ENCODE results near the gene LRBA.
A peak's percentile ranks its signal among the peaks of the same experiment; 100 is the strongest.
"Not testable (repeated sequence)": the region's sequence is repeated elsewhere in the genome, so short reads cannot be mapped to it uniquely, and the experiment has no call there.

LRBA gene

DNA sequence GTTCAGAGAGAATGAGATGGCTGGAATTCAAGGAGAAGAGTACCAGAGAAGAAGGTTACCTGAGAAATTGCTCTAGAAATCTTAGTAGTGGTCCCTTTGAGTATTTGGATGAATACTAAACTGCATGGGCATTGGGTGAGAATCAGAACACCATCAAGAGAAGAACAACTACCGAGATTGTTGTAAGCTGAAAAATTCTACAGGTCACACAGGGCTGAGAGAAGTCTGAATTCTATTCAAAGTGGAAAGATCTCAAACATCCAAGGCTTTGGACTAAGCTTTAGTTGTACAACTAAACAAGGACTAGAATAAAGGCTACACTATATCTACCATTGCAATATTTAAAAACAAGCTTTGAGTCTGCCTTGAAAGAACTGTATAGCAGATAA, 40.8 kb downstream of the LRBA start:
- ATAC-seq, result no peak

- no peak for ATAC-seq
These were observed 41.3 kb downstream of the LRBA start for GRCh38 chr4:150973626-150974251.

- ATAC-seq, result no peak
These were observed 42.5 kb downstream of the LRBA start for GRCh38 chr4:150972592-150972991.

GRCh38 chr4:150971901-150972300, 43.2 kb downstream of the LRBA start:
- no peak for ATAC-seq

GRCh38 chr4:150970685-150971151, 44.4 kb downstream of the LRBA start:
- peak; percentile 78 to 82 for ATAC-seq

DNA sequence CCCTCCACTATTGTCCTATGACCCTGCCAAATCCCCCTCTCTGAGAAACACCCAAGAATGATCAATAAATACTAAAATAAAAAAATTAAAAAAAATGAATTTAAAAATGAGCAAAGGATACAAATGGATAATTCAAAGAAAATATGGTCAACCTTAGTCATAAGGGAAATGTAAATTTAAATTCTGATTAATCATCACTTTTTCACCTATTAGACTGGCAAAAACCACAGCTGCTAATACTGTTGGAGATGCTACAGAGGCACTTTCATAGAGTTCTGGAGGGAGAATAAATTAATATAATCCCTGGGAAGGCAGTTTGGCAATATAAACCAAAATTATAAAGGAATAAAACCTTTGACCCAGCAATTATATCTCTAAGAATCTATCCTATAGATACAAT, 50.3 kb downstream of the LRBA start:
- peak in 1 of 2 donors; percentile 53 for ATAC-seq

DNA sequence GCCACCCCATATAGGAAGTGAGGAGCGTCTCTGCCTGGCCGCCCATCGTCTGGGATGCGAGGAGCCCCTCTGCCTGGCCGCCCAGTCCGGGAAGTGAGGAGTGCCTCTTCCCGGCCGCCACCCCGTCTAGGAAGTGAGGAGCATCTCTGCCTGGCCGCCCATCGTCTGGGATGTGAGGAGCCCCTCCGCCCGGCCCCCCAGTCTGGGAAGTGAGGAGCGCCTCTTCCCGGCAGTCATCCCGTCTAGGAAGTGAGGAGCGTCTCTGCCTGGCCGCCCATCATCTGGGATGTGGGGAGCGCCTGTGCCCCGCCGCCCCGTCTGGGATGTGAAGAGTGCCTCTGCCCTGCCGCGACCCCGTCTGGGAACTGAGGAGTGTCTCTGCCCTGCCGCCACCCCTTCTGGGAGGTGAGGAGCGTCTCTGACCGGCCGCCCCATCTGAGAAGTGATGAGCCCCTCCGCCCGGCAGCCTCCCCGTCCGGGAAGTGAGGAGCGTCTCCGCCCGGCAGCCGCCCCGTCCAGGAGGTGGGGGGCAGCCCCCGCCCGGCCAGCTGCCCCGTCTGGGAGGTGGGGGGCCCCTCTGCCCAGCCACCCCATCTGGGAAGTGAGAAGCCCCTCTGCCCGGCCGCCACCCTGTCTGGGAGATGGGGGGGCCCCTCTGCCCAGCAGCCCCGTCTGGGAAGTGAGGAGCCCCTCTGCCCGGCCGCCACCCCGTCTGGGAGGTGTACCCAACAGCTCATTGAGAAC, 51.3 kb downstream of the LRBA start:
- ATAC-seq, result not testable (repeated sequence)

- peak; percentile 87 to 91 for ATAC-seq
These were observed 52.8 kb downstream of the LRBA start for GRCh38 chr4:150962245-150962644.

- ATAC-seq, result no peak
These were observed 53.5 kb downstream of the LRBA start for GRCh38 chr4:150961566-150961965.

- ATAC-seq, result peak; percentile 28 to 55
These were observed 54.3 kb downstream of the LRBA start for GRCh38 chr4:150960818-150961217.

DNA sequence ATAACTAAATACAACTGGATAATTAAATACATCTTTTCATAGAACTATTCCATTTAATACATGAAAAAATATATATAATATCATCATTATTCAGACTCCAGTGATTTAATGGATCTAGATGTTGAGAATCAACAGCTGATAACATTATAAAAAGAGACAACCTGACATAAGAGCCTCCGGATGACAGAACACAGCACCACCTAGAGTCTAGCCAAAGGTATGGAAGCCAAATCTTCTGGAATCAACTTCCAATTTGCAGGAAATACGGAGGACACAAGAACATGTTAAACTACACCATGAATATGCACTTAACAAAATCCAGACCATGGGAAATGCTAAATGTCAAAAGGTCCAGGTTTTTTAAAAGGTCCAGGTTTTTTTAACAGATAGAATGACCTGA, 55.0 kb downstream of the LRBA start:
- no peak for ATAC-seq

GRCh38 chr4:150957981-150958380, 57.1 kb downstream of the LRBA start:
- not testable (repeated sequence) for ATAC-seq

DNA sequence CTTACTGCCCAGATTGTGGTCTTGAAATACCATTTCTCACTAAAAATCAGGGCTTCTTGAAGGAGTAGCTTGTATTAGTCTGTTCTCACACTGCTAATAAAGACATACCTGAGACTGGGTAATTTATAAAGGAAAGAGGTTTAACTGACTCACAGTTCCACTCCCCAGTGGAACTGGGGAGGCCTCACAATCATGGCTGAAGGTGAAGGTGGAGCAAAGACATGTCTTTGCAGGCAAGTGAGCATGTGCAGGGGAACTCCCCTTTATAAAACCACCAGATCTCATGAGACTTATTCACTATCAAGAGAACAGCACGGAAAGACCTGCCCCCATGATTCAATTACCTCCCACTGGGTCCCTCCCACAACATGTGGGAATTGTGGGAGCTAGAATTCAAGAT, 58.0 kb downstream of the LRBA start:
- peak; percentile 52 to 70 for ATAC-seq

GRCh38 chr4:150953916-150954315, 61.2 kb downstream of the LRBA start:
- ATAC-seq, result not testable (repeated sequence)

DNA sequence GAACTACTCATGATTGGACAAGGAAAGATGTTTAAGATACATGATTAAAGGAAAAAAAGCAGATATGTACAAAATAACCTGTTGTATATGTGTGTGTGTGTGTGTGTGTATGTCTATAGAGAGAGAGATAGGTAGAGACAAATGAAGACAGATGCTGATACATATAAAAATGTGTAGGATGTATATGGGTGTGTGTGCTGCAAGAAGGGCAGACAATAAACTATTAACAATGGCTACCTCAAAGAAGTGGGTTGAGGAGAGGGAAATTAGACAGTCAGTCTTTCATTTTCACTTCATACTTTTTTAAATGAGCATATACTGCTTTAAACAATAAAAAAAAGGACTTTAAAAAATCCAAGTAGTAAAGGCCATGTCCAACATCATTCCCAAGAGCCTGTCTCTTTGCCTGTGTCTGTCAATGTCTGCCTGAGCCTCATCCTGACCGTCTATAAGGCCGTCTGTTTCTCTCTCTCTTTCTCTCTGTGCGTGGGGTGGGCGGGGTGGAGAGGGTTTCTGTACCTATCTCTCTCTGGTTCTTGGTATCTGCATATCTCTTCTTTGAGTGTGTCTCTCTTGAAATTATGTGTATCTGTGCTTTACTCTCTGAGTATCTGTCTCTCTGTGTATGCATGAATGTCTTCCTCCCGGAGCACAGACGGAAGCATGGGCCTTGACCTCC, 62.8 kb downstream of the LRBA start:
- peak; percentile 22 to 62 for ATAC-seq

DNA sequence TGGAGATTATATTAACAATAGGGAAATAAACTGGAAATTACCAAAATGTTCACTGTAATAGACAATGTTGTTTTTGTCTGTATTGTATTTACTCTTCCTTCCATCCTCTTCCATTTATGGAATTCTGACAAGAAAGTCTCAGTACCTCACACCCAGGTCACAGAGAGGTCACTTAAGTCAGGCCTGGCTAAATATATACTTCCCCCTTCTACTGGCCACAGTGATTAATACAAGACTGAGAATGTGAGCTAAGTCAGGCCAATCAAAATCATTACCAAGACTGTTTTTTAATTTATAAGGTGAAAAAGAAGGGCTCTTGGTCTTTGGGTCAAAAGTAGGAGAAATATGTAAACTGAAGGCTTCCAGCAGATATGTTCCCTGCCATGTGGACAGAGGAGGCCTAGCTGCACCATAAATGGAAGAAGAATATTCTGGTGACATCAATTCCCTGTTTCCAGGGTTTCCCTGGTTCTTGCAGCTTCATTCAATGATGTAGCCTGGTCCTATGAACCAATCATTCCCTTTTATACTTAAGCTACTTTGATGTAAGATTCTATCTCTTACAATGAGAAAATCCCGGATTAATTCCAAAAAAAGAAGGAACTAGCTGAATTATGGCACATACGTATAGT, 64.3 kb downstream of the LRBA start:
- no peak for ATAC-seq

GRCh38 chr4:150949943-150950342, 65.1 kb downstream of the LRBA start:
- peak; percentile 41 to 56 for ATAC-seq

DNA sequence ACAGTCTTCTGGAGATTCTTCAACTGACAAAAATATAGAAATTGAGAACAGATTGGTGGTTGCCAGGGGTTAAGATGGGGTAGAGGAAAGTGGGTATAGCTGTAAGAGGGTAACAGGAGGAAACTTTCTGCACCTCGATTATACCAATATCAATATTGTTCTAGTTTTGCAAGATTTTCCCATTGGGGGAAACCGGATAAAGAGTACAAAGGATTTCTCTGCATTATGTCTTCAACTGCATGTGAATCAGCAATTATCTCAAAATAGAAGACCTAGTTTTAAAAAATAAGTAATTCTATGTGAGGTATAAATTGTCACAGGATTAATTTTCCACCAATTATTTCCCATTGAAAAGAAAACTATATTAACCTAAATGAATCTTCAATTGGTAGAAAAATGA, 65.7 kb downstream of the LRBA start:
- ATAC-seq, result no peak

- ATAC-seq, result no peak
These were observed 66.4 kb downstream of the LRBA start for GRCh38 chr4:150948710-150949109.

DNA sequence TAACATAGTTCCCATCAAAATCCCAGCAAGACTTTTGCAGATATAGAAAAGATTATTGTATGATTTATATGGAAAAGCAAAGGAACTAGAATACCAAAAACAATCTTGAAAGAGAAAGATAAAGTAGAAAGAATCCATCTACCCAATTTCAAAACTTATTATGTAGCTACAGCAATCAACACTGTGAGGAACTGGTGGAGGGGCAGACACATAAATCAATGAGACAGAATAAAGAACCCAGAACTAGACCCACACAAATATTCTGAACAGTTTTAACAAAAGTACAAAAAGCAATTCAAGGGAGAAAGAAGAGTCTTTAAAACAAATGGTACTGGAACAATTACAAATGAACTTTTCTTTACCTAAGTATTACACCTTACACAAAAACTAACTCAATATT, 67.0 kb downstream of the LRBA start:
- no peak for ATAC-seq

DNA sequence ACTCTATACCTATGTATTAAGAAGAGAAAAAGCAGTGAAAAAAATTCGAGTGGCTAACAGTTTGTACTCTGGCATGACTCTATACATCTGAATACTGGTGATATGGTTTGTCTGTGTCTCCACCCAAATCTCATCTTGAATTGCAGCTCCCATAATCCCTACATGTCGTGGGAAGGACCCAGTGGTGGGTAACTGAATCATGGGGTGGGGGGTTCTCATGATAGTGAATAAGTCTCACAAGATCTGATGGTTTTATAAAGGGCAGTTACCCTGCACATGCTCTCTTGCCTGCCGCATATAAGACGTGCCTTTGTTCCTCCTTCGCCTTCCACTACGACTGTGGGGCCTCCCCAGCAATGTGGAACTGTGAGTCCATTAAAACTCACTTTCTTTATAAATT, 70.4 kb downstream of the LRBA start:
- no peak for ATAC-seq

DNA sequence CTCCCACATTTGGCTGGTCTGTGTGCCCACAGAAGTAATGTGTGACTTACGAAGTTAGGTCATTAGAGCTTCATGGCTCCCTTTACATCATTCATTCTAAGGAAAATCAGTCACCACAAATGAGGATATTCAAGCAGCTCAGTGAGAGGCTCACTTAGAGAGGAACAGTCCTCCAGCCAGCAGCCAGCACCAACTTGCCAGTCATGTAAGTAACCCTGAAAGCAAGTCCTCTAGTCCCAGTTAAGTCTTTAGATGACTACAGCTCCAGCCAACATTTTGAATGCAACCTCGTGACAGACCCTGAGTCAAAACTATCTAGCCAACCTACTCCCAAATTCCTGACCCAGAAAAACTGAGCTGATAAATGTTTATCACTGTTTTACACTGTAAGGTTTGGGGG, 71.3 kb downstream of the LRBA start:
- peak in 1 of 2 donors; percentile 36 for ATAC-seq

DNA sequence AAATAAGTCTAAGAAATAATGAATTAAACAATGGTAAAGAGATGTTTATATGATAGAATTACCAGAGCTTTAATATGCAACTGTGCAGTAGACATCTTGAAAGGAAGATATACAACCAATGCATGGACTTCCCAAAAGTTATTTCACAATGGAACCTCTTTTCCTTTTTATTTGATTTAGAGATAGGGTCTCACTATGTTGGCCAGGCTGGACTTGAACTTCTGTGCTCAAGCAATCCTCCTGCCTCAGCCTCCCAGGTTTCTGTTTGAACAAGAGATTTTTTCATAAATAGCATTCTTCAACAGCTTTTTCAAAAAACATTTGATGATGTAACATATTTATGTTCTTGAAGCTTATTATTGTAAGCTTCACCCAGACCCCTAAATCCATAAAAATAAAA, 72.0 kb downstream of the LRBA start:
- no peak for ATAC-seq

All from activated CD4-positive, CD25-positive, alpha-beta regulatory T cell treated with anti-CD3 and anti-CD28 coated beads, Interleukin-2, amount 50 U/mL, for 24 hours (primary cell).